Endothelial cell of umbilical vein (primary cell): ENCODE measurements around the gene CACNA1E. TPM values are rescaled to one million over a fixed set of nuclear protein-coding genes. Genes with fewer than 3 reads are reported as not detected.

ENCODE experiments used
- BruUV-seq: library from RNA; stranded (reverse); fragments of 400-500 nt; replicated peaks from 2 replicates; lab custom pipeline; 2021; lab: Mats Ljungman, UMichigan
- CTCF ChIA-PET: fragments of 300-600, 350-600 bp; sonication (Branson Sonifier 250); formaldehyde crosslinking; loops from one replicate; lab custom pipeline; 2021; ENCODE audit warnings: antibody characterized with exemption, inconsistent platforms; lab: Charles Lee
- POLR2A ChIA-PET: fragments of 300-600, 350-600 bp; sonication (Branson Sonifier 250); formaldehyde crosslinking; loops from one replicate; lab custom pipeline; 2021; ENCODE audit warnings: antibody characterized with exemption, inconsistent platforms; lab: Charles Lee
- DNase-seq: peaks from one replicate; pipeline ENCODE4 v3.0.0-alpha.2; 2011; ENCODE audit warnings: low read depth, low spot score
- FAIRE-seq: peaks from 2 replicates; lab custom pipeline; 2011; peaks lifted over from hg19 to GRCh38; lab: Jason Lieb, UNC
- H2AFZ ChIP-seq: 2 replicates; pipeline ENCODE4 v1.6.0; 2012; ENCODE audit warnings: low read depth, low read length, control low read depth, inconsistent platforms
- H3K27ac ChIP-seq: 2 replicates; pipeline ENCODE4 v1.5.1; 2011; ENCODE audit warnings: low read depth, mild to moderate bottlenecking, control low read depth, low read length, moderate library complexity; ENCODE audit not compliant: insufficient read depth
- H3K27me3 ChIP-seq, 2 experiments: 2 replicates each; pipeline versions ENCODE4 v1.6.0 to v1.6.1; 2011; ENCODE audit warnings: low read length in 2 of 2, mixed read lengths in 1 of 2; ENCODE audit not compliant: control insufficient read depth in 2 of 2, insufficient read depth in 2 of 2
- H3K36me3 ChIP-seq, 2 experiments: 2 replicates in 1 of 2; 3 replicates in 1 of 2; pipeline ENCODE4 v1.5.1; 2011; ENCODE audit warnings: low read length in 2 of 2, mild to moderate bottlenecking in 1 of 2, moderate library complexity in 1 of 2; ENCODE audit not compliant: control insufficient read depth in 2 of 2, insufficient read depth in 2 of 2; ENCODE audit errors: extremely low read depth in 1 of 2
- H3K4me1 ChIP-seq: 3 replicates; pipeline ENCODE4 v1.5.1; 2011; ENCODE audit warnings: mild to moderate bottlenecking, low read length; ENCODE audit not compliant: control insufficient read depth, insufficient read depth; ENCODE audit errors: extremely low read depth
- H3K4me2 ChIP-seq: 2 replicates; pipeline ENCODE4 v1.6.1; 2011; ENCODE audit warnings: low read length, control low read depth, mixed read lengths; ENCODE audit not compliant: insufficient read depth
- H3K4me3 ChIP-seq, 3 experiments: fragments of 200-600 bp in 1 of 3; sonication (generic), shearing (Covaris generic) in 1 of 3; replicated peaks in 1 of 3; 2 replicates each; pipeline ENCODE4 v1.5.1; 2011 to 2016; ENCODE audit warnings: control low read depth in 3 of 3, low read length in 3 of 3, mild to moderate bottlenecking in 2 of 3, inconsistent platforms in 1 of 3, low read depth in 1 of 3, moderate library complexity in 1 of 3; ENCODE audit not compliant: insufficient read depth in 1 of 3
- H3K79me2 ChIP-seq: 2 replicates; pipeline ENCODE4 v1.6.0; 2012; ENCODE audit warnings: low read length, inconsistent platforms; ENCODE audit not compliant: control insufficient read depth, insufficient read depth
- H3K9ac ChIP-seq: replicated peaks from 2 replicates; pipeline ENCODE3; 2011; ENCODE audit warnings: low read length, control low read depth; ENCODE audit not compliant: insufficient read depth; ENCODE audit errors: extremely low read depth
- H3K9me1 ChIP-seq: replicated peaks from 3 replicates; pipeline ENCODE4 v1.6.0; 2011; ENCODE audit warnings: mild to moderate bottlenecking, low read length; ENCODE audit not compliant: control insufficient read depth, insufficient read depth; ENCODE audit errors: extremely low read depth
- H3K9me3 ChIP-seq: replicated peaks from 2 replicates; pipeline ENCODE4 v1.5.1; 2012; ENCODE audit warnings: low read length, inconsistent platforms; ENCODE audit not compliant: control insufficient read depth, insufficient read depth
- H4K20me1 ChIP-seq: replicated peaks from 2 replicates; pipeline ENCODE3; 2011; ENCODE audit warnings: mild to moderate bottlenecking, low read length; ENCODE audit not compliant: control insufficient read depth, insufficient read depth; ENCODE audit errors: extremely low read depth
- CTCF ChIP-seq, 2 donors: IDR thresholded peaks; 1 replicate in 1 of 2; 2 replicates in 1 of 2; pipeline ENCODE4 v1.5.1; 2011; ENCODE audit warnings: low read length in 2 of 2, mild to moderate bottlenecking in 2 of 2, moderate library complexity in 2 of 2, control low read depth in 1 of 2, inconsistent platforms in 1 of 2, low read depth in 1 of 2; ENCODE audit not compliant: insufficient read depth in 1 of 2; ENCODE audit errors: extremely low read depth in 1 of 2
- EZH2 ChIP-seq: IDR thresholded peaks from 2 replicates; pipeline ENCODE4 v1.6.1; 2012; ENCODE audit warnings: borderline replicate concordance, low read depth, mild to moderate bottlenecking, moderate library complexity, low read length, inconsistent platforms; ENCODE audit not compliant: severe bottlenecking
- FOS ChIP-seq: IDR thresholded peaks from 2 replicates; pipeline ENCODE4 v1.6.1; 2011; ENCODE audit warnings: mild to moderate bottlenecking, low read length, moderate library complexity, borderline replicate concordance; ENCODE audit not compliant: insufficient read depth
- GATA2 ChIP-seq: IDR thresholded peaks from 2 replicates; pipeline ENCODE4 v1.7.0; 2011; ENCODE audit warnings: low read depth, mild to moderate bottlenecking, moderate library complexity, mixed read lengths, low read length; ENCODE audit not compliant: insufficient read length, insufficient read depth
- JUN ChIP-seq: IDR thresholded peaks from 2 replicates; pipeline ENCODE4 v1.6.1; 2011; ENCODE audit warnings: borderline replicate concordance, low read depth; ENCODE audit not compliant: insufficient read length, insufficient read depth
- MAX ChIP-seq: IDR thresholded peaks from 2 replicates; pipeline ENCODE4 v1.6.1; 2011; ENCODE audit not compliant: insufficient read depth, insufficient read length
- MYC ChIP-seq: IDR thresholded peaks from one replicate; pipeline ENCODE4 v1.6.1; 2011; ENCODE audit warnings: mild to moderate bottlenecking, low read depth, low read length
- POLR2A ChIP-seq: IDR thresholded peaks from 2 replicates; pipeline ENCODE4 v1.6.1; 2012; ENCODE audit warnings: low read depth, mild to moderate bottlenecking, control low read depth, low read length
- POLR2AphosphoS5 ChIP-seq: IDR thresholded peaks from 2 replicates; pipeline ENCODE4 v1.6.1; 2012; ENCODE audit warnings: low read depth, mild to moderate bottlenecking, control low read depth, low read length, moderate library complexity; ENCODE audit not compliant: insufficient read depth
- dilution Hi-C: fragments of 300-500 bp; cut with MboI; formaldehyde crosslinking; loops from one replicate; pipeline ENCODE4 v1.15.0; 2019; ENCODE audit warnings: low sequenced_read_pairs; ENCODE audit not compliant: extremely low pct_ligation_motif_present
- intact Hi-C: fragments of 100-400 bp; cut with micrococcal nuclease; formaldehyde crosslinking; loops from one replicate; pipeline ENCODE4 v1.10.0; 2022
- polyA plus RNA-seq, 4 experiments: library from polyadenylated mRNA; depleted of rRNA in 3 of 4; stranded (reverse) in 3 of 4; unstranded in 1 of 4; fragments of >200 nt; gene quantifications; 2 replicates each; pipeline versions ENCODE4 v1.2.1 to v1.2.3, GENCODE V29; 2011 to 2012; ENCODE audit warnings: missing spikeins in 1 of 4
- total RNA-seq: library from RNA; stranded (reverse); gene quantifications from 2 replicates; pipeline ENCODE4 v1.2.3, GENCODE V29; 2021

Gene CACNA1E
- total and polyA plus RNA-seq, 2 donors (not counting 3 experiments of a cell fraction or from before 2014, with no cell fraction given) = not detected

- Histone ChIP-seq H3K9me3 (no peaks in the 10 kb centered on the region), H3K27ac (no peak overlapping the region), H3K4me2 (no peak overlapping the region), H3K36me3 (no peaks in the 10 kb centered on the region), H3K9ac (no peak overlapping the region), H3K27me3 (no peaks in the 10 kb centered on the region), H3K9me1 (no peaks in the 10 kb centered on the region), H2AFZ (no peak overlapping the region), H3K4me1 (no peaks in the 10 kb centered on the region), H4K20me1 (no peaks in the 10 kb centered on the region), H3K79me2 (no peaks in the 10 kb centered on the region), H3K4me3 (no peak overlapping the region)
- TF ChIP-seq MYC = no peak
- TF ChIP-seq MAX = no peak
- TF ChIP-seq EZH2 = no peak
- TF ChIP-seq GATA2 = no peak
- no peak for TF ChIP-seq FOS
- TF ChIP-seq CTCF (IDR thresholded peaks at IDR 0.05; ENCODE audit: extremely low read depth in 1 of 2, insufficient read depth in 1 of 2, low read depth in 1 of 2, low read length in 2 of 2) = no peak
- TF ChIP-seq POLR2A = no peak
- TF ChIP-seq POLR2AphosphoS5 = no peak
- no peak for TF ChIP-seq JUN
- dilution Hi-C loops (no loop called here), intact Hi-C loops (no loop called here)
- DNase-seq = no peak
- FAIRE-seq = no peak
- no TSS peak for BruUV-seq
- CTCF ChIA-PET = no interaction called here
- POLR2A ChIA-PET = no interaction called here
Observed at GRCh38 chr1:181558416-181558815, 75.1 kb downstream of the CACNA1E start.
